ENCODE results near the gene SEC14L2.

DNA sequence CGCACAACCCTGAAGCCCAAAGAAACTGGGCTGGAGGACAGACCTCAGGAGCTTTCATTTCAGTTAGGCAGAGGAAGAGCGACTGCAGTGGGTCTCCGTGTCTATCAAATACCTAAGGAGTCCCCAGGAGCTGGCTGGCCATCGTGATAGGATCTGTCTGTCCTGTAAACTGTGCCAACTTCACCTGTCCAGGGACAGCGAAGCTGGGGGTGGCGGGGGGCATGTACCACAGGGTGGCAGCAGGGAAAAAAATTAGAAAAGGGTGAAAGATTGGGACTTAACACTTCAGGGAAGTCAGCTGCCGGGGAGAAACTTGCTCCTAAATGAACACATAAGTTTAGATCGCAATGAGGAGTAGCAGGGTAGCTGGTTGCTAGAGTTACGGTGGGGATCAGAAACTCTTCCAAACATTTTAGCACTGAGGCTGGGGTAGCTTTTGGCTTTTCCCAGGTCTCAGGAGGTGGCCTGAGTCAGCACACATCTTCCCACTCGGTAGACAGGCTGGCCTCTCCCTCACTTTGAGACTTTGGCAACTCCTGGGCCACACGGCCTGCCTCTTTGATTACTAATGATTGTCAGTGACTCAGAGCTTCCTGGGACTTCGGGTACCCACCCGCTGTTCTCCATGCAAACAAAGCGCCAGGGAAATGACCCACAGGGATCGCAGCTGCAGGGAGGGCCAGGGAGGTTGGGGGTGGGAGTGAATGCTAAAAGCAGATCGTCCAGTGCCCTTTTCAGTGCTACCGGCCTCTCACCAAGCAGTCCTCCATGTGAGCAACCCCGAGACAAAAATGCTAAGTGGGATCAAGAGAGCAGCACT, 25.9 kb downstream of the SEC14L2 start:
- TF ChIP-seq CTCF (IDR thresholded peaks at IDR 0.05): no peak
- TF ChIP-seq POLR2A (IDR thresholded peaks at IDR 0.05): no peak

Measured in testis (tissue), 2 donors.